HFFc6 (cell line): Measurements from ENCODE around the gene TRAPPC14. TPM values are rescaled to one million over a fixed set of nuclear protein-coding genes. Genes with fewer than 3 reads are reported as not detected.
A peak's percentile ranks its signal among the peaks of the same experiment; 100 is the strongest.

Experiments used
- DNase-seq: peaks from one replicate; pipeline ENCODE4 v3.0.0-alpha.2; 2018
- H3K27ac Mint-ChIP-seq: 2 replicates; pipeline ENCODE4 v1.8.0; 2020; ENCODE audit warnings: mild to moderate bottlenecking, mixed read lengths
- H3K27me3 Mint-ChIP-seq: 2 replicates; pipeline ENCODE4 v1.8.0; 2021; ENCODE audit warnings: mild to moderate bottlenecking, moderate library complexity, mixed read lengths; ENCODE audit not compliant: insufficient read depth
- H3K36me3 Mint-ChIP-seq: 2 replicates; pipeline ENCODE4 v1.8.0; 2021; ENCODE audit warnings: low read depth, mixed read lengths
- H3K4me1 Mint-ChIP-seq: 2 replicates; pipeline ENCODE4 v1.8.0; 2020; ENCODE audit warnings: low read depth, mixed read lengths
- H3K4me3 Mint-ChIP-seq: 2 replicates; pipeline ENCODE4 v1.8.0; 2020; ENCODE audit warnings: mild to moderate bottlenecking, moderate library complexity, mixed read lengths
- H3K9me3 Mint-ChIP-seq: 2 replicates; pipeline ENCODE4 v1.8.0; 2020; ENCODE audit warnings: mild to moderate bottlenecking, mixed read lengths
- CTCF ChIP-seq: fragments of 200-600 bp; sonication (generic); IDR thresholded peaks from 2 replicates; pipeline ENCODE4 v1.5.0; 2021; ENCODE audit warnings: antibody characterized with exemption, mild to moderate bottlenecking
- microRNA-seq: library from miRNA; unstranded; fragments of <30 nt; microRNA quantifications from one replicate; pipeline ENCODE4, GENCODE V29; 2019
- total RNA-seq, 6 experiments: library from RNA; stranded (reverse); fragmentation: NEBNext Ultra II Directional; extraction: Animal tissue kit (Norgen Biotek cat#: 25700); gene quantifications; 2 replicates in 1 of 6; 3 replicates in 5 of 6; pipeline ENCODE4 v1.2.3, GENCODE V29; 2021

The TRAPPC14 gene
- total RNA-seq, 6 experiments from 2014 or later = 19.1 to 23.4 (median 21.7) TPM

- H3K4me1 Mint-ChIP-seq = no peaks in the 10 kb centered on the region
- no peak overlapping the region for H3K27ac Mint-ChIP-seq
- no peaks in the 10 kb centered on the region for H3K9me3 Mint-ChIP-seq
- no peaks in the 10 kb centered on the region for H3K27me3 Mint-ChIP-seq
- peak; percentile 27; the same call in 1 of the 2 replicates for TF ChIP-seq CTCF
- H3K4me3 Mint-ChIP-seq = no peak overlapping the region
- peaks cover 27% of the 10 kb centered on the region for H3K36me3 Mint-ChIP-seq
- DNase-seq = no peak
Measured at GRCh38 chr7:100109521-100110163, 48.9 kb downstream of the TRAPPC14 start.

- no peak overlapping the region for H3K27ac Mint-ChIP-seq
- H3K4me3 Mint-ChIP-seq = no peak overlapping the region
- H3K27me3 Mint-ChIP-seq = no peaks in the 10 kb centered on the region
- TF ChIP-seq CTCF = no peak
- H3K9me3 Mint-ChIP-seq = no peaks in the 10 kb centered on the region
- H3K36me3 Mint-ChIP-seq = peaks cover 32% of the 10 kb centered on the region
- no peak for DNase-seq
- peaks cover 13% of the 10 kb centered on the region for H3K4me1 Mint-ChIP-seq
Measured at GRCh38 chr7:100107890-100108289, 50.6 kb downstream of the TRAPPC14 start.

DNA sequence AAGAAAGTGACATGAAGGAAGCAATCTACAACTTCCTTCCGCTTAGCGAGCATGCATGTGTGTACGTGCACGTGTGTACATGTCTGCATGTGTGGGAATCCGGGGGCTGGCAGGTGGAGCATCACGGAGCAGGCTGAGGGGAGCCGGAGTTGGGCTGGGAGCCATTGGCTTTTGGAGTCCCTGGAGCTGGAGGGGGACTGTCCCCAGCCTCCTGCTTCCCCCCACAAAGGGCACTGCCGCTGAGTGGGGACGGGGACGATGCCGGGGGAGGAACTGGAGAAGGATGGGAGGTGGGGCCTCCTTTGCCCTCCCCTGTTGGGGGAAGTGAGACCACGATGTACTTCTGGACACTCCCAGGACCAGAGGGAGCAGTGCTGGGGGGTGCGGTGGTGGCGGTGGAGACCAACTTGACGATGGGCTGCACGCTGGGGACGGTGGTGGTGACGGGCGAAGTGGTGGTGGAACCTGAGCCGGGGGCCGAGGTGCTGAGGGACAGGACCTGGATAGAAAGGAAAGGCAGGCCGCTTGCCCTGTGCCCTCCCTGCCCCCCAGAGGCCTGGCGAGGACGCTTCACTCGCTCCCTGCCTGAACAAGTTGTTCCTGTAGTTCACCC lies 51.3 kb downstream of the TRAPPC14 start:
- no peaks in the 10 kb centered on the region for H3K27me3 Mint-ChIP-seq
- DNase-seq = no peak
- peaks cover 20% of the 10 kb centered on the region for H3K4me1 Mint-ChIP-seq
- no peaks in the 10 kb centered on the region for H3K9me3 Mint-ChIP-seq
- H3K36me3 Mint-ChIP-seq = peaks cover 33% of the 10 kb centered on the region
- no peak overlapping the region for H3K27ac Mint-ChIP-seq
- TF ChIP-seq CTCF = no peak
- no peak overlapping the region for H3K4me3 Mint-ChIP-seq

GRCh38 chr7:100106633-100107032 lies 51.9 kb downstream of the TRAPPC14 start:
- Mint-ChIP-seq H3K36me3 (peaks cover 33% of the 10 kb centered on the region), H3K27me3 (no peaks in the 10 kb centered on the region), H3K9me3 (no peaks in the 10 kb centered on the region), H3K4me1 (peaks cover 20% of the 10 kb centered on the region), H3K4me3 (no peak overlapping the region), H3K27ac (no peak overlapping the region)
- no peak for TF ChIP-seq CTCF
- DNase-seq = no peak

- Mint-ChIP-seq H3K27me3 (peaks cover 2% of the 10 kb centered on the region; the same call in 1 of the 2 replicates), H3K9me3 (no peaks in the 10 kb centered on the region), H3K4me3 (no peak overlapping the region), H3K27ac (no peak overlapping the region), H3K4me1 (peaks cover 20% of the 10 kb centered on the region), H3K36me3 (peaks cover 25% of the 10 kb centered on the region)
- no peak for TF ChIP-seq CTCF
- no peak for DNase-seq
Measured at GRCh38 chr7:100105534-100105933, 53.0 kb downstream of the TRAPPC14 start.

Small RNAs within 50 kb of the gene (microRNA-seq; reads per million reads assigned to microRNA genes)
- not detected for gene MIR4658

Other genes starting within 250 kb of the TRAPPC14 start
- gene TRIM4, start 239.2 kb downstream of the TRAPPC14 start, total RNA-seq = 10 to 100 TPM; 22.0 to 24.6 (median 22.9) TPM
- not detected for gene GJC3, start 229.1 kb downstream of the TRAPPC14 start, total RNA-seq
- not detected for gene AZGP1, start 182.7 kb downstream of the TRAPPC14 start, total RNA-seq
- gene ZKSCAN1, start 143.1 kb downstream of the TRAPPC14 start, total RNA-seq = 10 to 100 TPM; 55.9 to 77.4 (median 63.1) TPM
- gene ZSCAN21, start 108.9 kb downstream of the TRAPPC14 start, total RNA-seq = 1 to 10 TPM; 8.2 to 9.8 (median 9.2) TPM
- 10 to 100 TPM; 16.5 to 19.4 (median 18.3) TPM for gene ZNF3, start 77.0 kb downstream of the TRAPPC14 start, total RNA-seq
- gene COPS6, start 69.8 kb downstream of the TRAPPC14 start, total RNA-seq = 100 to 1,000 TPM; 253 to 334 (median 302) TPM
- gene MCM7, start 57.3 kb downstream of the TRAPPC14 start, total RNA-seq = 100 to 1,000 TPM in 5 of 6 experiments, 10 to 100 TPM in 1; 70.9 to 139 (median 124) TPM
- 10 to 100 TPM; 20.2 to 24.5 (median 21.9) TPM for gene AP4M1, start 57.1 kb downstream of the TRAPPC14 start, total RNA-seq
- gene TAF6, start 39.4 kb downstream of the TRAPPC14 start, total RNA-seq = 10 to 100 TPM; 66.4 to 78.6 (median 77.4) TPM
- 10 to 100 TPM; 24.4 to 32.4 (median 26.3) TPM for gene CNPY4, start 39.1 kb downstream of the TRAPPC14 start, total RNA-seq
- gene MBLAC1, start 31.8 kb downstream of the TRAPPC14 start, total RNA-seq = 1 to 10 TPM; 2.3 to 3.0 (median 2.5) TPM
- 100 to 1,000 TPM in 5 of 6 experiments, 10 to 100 TPM in 1; 99.5 to 137 (median 110) TPM for gene LAMTOR4, start 9.8 kb downstream of the TRAPPC14 start, total RNA-seq
- gene GAL3ST4, start 9.9 kb upstream of the TRAPPC14 start, total RNA-seq = 1 to 10 TPM; 5.1 to 8.6 (median 7.1) TPM
- 1 to 10 TPM in 3 of 6 experiments, under 1 TPM in 3; 0.57 to 1.4 (median 0.86) TPM for gene GPC2, start 18.7 kb upstream of the TRAPPC14 start, total RNA-seq
- gene STAG3, start 19.2 kb upstream of the TRAPPC14 start, total RNA-seq = under 1 TPM; 0.24 to 0.91 (median 0.43) TPM
- under 1 TPM in 4 of 6 experiments, not detected in 2; 0.51 to 0.87 (median 0.61) TPM for gene PVRIG, start 61.2 kb upstream of the TRAPPC14 start, total RNA-seq
- gene SPDYE3, start 149.0 kb upstream of the TRAPPC14 start, total RNA-seq = not detected
- 10 to 100 TPM in 4 of 6 experiments, 1 to 10 TPM in 2; 7.0 to 12.6 (median 10.6) TPM for gene PILRB, start 199.4 kb upstream of the TRAPPC14 start, total RNA-seq
- gene PILRA, start 214.8 kb upstream of the TRAPPC14 start, total RNA-seq = under 1 TPM in 4 of 6 experiments, not detected in 2; 0.30 to 0.34 (median 0.31) TPM